H1 (cell line): ENCODE results near the gene ALG1. TPM values are rescaled to one million over a fixed set of nuclear protein-coding genes. Genes with fewer than 3 reads are reported as not detected.

Experiments used
- polyA plus RNA-seq, 7 experiments: library from polyadenylated mRNA; depleted of rRNA in 3 of 7; stranded (reverse) in 5 of 7; unstranded in 2 of 7; fragments of >200 nt in 5 of 7; fragments of 200-250 nt in 2 of 7; gene quantifications; 1 replicate in 5 of 7; 2 replicates in 1 of 7; 4 replicates in 1 of 7; pipeline versions ENCODE4 v1.2.1 to v1.2.3, GENCODE V29; 2011 to 2013; ENCODE audit warnings: missing spikeins in 2 of 7, mixed read lengths in 2 of 7
- total RNA-seq: library from RNA; stranded (reverse); fragmentation: NEBNext Ultra II Directional; extraction: Animal tissue kit (Norgen Biotek cat#: 25700); gene quantifications from 2 replicates; pipeline ENCODE4 v1.2.1, GENCODE V29; 2021

The ALG1 gene
- total and polyA plus RNA-seq, 2 of the 8 experiments (the other 6 are each of a cell fraction or from before 2014, with no cell fraction given) = 34.8 to 46.5 TPM

Other genes with a start within 250 kb of the ALG1 start
- gene GLYR1, start 224.6 kb upstream of the ALG1 start, total RNA-seq = 115 and 120 TPM in 2 replicates
- gene GLYR1, start 224.6 kb upstream of the ALG1 start, polyA plus RNA-seq (2011; rRNA removed) = 50.2 and 60.2 TPM in 2 replicates
- 37.0 and 37.6 TPM in 2 replicates for gene UBN1, start 224.4 kb upstream of the ALG1 start, total RNA-seq
- 16.2 and 27.4 TPM in 2 replicates for gene UBN1, start 224.4 kb upstream of the ALG1 start, polyA plus RNA-seq (2011; rRNA removed)
- 28.8 and 29.5 TPM in 2 replicates for gene PPL, start 134.7 kb upstream of the ALG1 start, total RNA-seq
- 11.3 and 15.8 TPM in 2 replicates for gene PPL, start 134.7 kb upstream of the ALG1 start, polyA plus RNA-seq (2011; rRNA removed)
- 3.0 and 3.2 TPM in 2 replicates for gene SEC14L5, start 113.5 kb upstream of the ALG1 start, total RNA-seq
- gene SEC14L5, start 113.5 kb upstream of the ALG1 start, polyA plus RNA-seq (2011; rRNA removed) = 1.9 and 2.1 TPM in 2 replicates
- gene NAGPA, start 37.9 kb upstream of the ALG1 start, total RNA-seq = 13.2 and 13.6 TPM in 2 replicates
- 10.1 and 13.6 TPM in 2 replicates for gene NAGPA, start 37.9 kb upstream of the ALG1 start, polyA plus RNA-seq (2011; rRNA removed)
- gene C16orf89, start 5.9 kb upstream of the ALG1 start, total RNA-seq = 6.7 and 10.6 TPM in 2 replicates
- gene C16orf89, start 5.9 kb upstream of the ALG1 start, polyA plus RNA-seq (2011; rRNA removed) = 9.9 and 11.0 TPM in 2 replicates
- 30.8 and 35.8 TPM in 2 replicates for gene EEF2KMT, start 26.0 kb downstream of the ALG1 start, total RNA-seq
- 37.0 and 52.6 TPM in 2 replicates for gene EEF2KMT, start 26.0 kb downstream of the ALG1 start, polyA plus RNA-seq (2011; rRNA removed)